Measurements from ENCODE around the gene GALNT17. TPM values are rescaled to one million over a fixed set of nuclear protein-coding genes. Genes with fewer than 3 reads are reported as not detected.

The GALNT17 gene
- total and polyA plus RNA-seq, 4 donors, result 1.3 to 22.4 (median 4.0) TPM

DNA sequence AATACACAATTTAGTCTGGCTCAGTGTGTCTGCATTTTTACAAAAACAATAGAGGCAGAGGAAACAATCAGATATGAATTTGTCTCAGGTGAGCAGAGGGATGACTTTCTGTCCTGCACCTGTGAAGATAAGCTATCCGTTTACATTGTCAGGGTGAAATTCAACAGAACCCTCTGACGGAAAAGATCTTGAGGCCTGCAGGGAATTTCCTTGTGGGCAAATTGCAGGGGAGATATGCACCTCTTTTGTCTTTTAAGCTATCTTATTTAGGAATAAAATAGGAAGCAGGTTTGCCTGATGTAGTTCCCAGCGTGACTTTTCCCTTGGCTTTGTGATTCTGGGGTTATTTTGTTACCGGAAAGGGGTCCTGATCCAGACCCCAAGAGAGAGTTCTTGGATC lies 325.1 kb downstream of the GALNT17 start:
- intact Hi-C loops (cut with DNase I), result no loop called here
- DNase-seq, result no peak

GRCh38 chr7:71457846-71458590 lies 326.1 kb downstream of the GALNT17 start:
- Histone ChIP-seq H3K36me3 (ENCODE audit: control insufficient read depth in 1 of 2, insufficient read depth in 2 of 2, low read length in 1 of 2) (no peaks in the 10 kb centered on the region), H3K9me3 (ENCODE audit: control insufficient read depth, low read length) (no peaks in the 10 kb centered on the region), H3K27ac (ENCODE audit: low read depth in 1 of 2, low read length in 2 of 2) (no peak overlapping the region), H3K4me1 (ENCODE audit: control insufficient read depth in 1 of 2, insufficient read depth in 2 of 2, low read length in 2 of 2) (no peaks in the 10 kb centered on the region), H3K4me3 (ENCODE audit: low read length in 2 of 2) (no peak overlapping the region), H3K27me3 (ENCODE audit: control insufficient read depth in 1 of 2, insufficient read depth in 2 of 2, low read length in 1 of 2) (no peaks in the 10 kb centered on the region)
- no peak for DNase-seq
- no peak for ATAC-seq (ENCODE audit: low FRiP score)
- WGBS, 2 donors, result 64 to 65% methylated on average over 9 of the region's 9 CpGs
- intact Hi-C loops (cut with DNase I), result no loop called here

More for the DNA sequence above, 325.1 kb downstream of the GALNT17 start:
- no peaks in the 10 kb centered on the region for H3K27me3 ChIP-seq (ENCODE audit: control insufficient read depth in 1 of 2, insufficient read depth in 2 of 2, low read length in 1 of 2)
- no peaks in the 10 kb centered on the region for H3K36me3 ChIP-seq (ENCODE audit: control insufficient read depth in 1 of 2, insufficient read depth in 2 of 2, low read length in 1 of 2)
- H3K4me1 ChIP-seq (ENCODE audit: control insufficient read depth in 1 of 2, insufficient read depth in 2 of 2, low read length in 2 of 2), result no peaks in the 10 kb centered on the region
- WGBS, 2 donors, result 84 to 89% methylated on average over 4 of the region's 4 CpGs
- no peak for ATAC-seq (ENCODE audit: low FRiP score)
- H3K9me3 ChIP-seq (ENCODE audit: control insufficient read depth, low read length), result no peaks in the 10 kb centered on the region
- no peak overlapping the region for H3K4me3 ChIP-seq (ENCODE audit: low read length in 2 of 2)
- no peak overlapping the region for H3K27ac ChIP-seq (ENCODE audit: low read depth in 1 of 2, low read length in 2 of 2)

DNA sequence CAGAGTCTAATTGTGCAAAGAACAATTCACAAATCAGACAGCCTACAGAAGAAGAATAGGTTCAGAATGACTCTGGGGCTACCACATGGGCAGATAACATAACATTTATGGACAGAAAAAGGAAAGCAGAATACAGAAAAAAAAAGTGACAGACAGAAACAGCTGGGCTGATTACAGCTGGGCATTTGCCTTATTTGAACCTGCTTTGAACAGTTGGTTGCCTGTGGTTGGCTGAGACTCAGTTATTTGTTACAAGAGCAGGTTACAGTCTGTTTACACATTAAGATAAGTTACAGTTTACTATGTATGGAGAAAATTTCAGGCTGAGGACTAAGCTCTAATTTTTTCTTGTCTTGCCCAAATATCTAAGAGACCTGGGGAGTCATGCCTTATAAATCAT lies 327.2 kb downstream of the GALNT17 start:
- ATAC-seq (ENCODE audit: low FRiP score) (no peak), DNase-seq (no peak)
- no peaks in the 10 kb centered on the region for H3K36me3 ChIP-seq (ENCODE audit: control insufficient read depth in 1 of 2, insufficient read depth in 2 of 2, low read length in 1 of 2)
- intact Hi-C loops (cut with DNase I), result no loop called here
- no peak overlapping the region for H3K4me3 ChIP-seq (ENCODE audit: low read length in 2 of 2)
- H3K27ac ChIP-seq (ENCODE audit: low read depth in 1 of 2, low read length in 2 of 2), result no peak overlapping the region
- H3K9me3 ChIP-seq (ENCODE audit: control insufficient read depth, low read length), result no peaks in the 10 kb centered on the region
- no peaks in the 10 kb centered on the region for H3K27me3 ChIP-seq (ENCODE audit: control insufficient read depth in 1 of 2, insufficient read depth in 2 of 2, low read length in 1 of 2)
- H3K4me1 ChIP-seq (ENCODE audit: control insufficient read depth in 1 of 2, insufficient read depth in 2 of 2, low read length in 2 of 2), result no peaks in the 10 kb centered on the region

GRCh38 chr7:71461572-71461971 lies 329.6 kb downstream of the GALNT17 start:
- no peak for DNase-seq
- H3K4me1 ChIP-seq (ENCODE audit: control insufficient read depth in 1 of 2, insufficient read depth in 2 of 2, low read length in 2 of 2), result no peaks in the 10 kb centered on the region

DNA sequence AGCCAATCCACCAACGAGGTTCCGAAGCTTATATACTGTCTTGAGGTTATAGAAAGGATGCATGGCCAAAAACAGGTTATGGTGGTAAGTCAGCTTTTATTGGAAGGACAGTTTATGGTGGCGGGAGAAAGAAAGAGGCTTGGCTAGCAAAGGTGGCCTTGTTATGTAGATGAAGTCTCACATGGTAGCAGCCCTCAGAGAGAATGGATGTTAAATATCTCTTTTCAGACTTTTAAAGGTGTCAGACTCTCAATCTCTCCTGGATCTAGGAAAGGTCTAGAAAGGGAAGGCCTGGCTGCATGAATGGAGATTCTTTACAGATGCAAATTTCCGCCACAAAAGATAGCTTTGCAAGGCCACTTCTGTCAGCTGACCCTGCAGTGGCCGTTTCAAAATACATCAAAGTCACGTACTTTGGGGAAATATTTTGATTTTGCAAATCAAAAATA lies 333.8 kb downstream of the GALNT17 start:
- Histone ChIP-seq H3K4me3 (ENCODE audit: low read length in 2 of 2) (no peak overlapping the region), H3K9me3 (ENCODE audit: control insufficient read depth, low read length) (no peaks in the 10 kb centered on the region), H3K27me3 (ENCODE audit: control insufficient read depth in 1 of 2, insufficient read depth in 2 of 2, low read length in 1 of 2) (no peaks in the 10 kb centered on the region), H3K27ac (ENCODE audit: low read depth in 1 of 2, low read length in 2 of 2) (no peak overlapping the region), H3K4me1 (ENCODE audit: control insufficient read depth in 1 of 2, insufficient read depth in 2 of 2, low read length in 2 of 2) (no peaks in the 10 kb centered on the region), H3K36me3 (ENCODE audit: control insufficient read depth in 1 of 2, insufficient read depth in 2 of 2, low read length in 1 of 2) (no peaks in the 10 kb centered on the region)
- DNase-seq (no peak), ATAC-seq (ENCODE audit: low FRiP score) (no peak)
- WGBS, 2 donors, result 67 to 83% methylated on average over 6 of the region's 6 CpGs
- intact Hi-C loops (cut with DNase I), result no loop called here

More at GRCh38 chr7:71461572-71461971, 329.6 kb downstream of the GALNT17 start:
- ATAC-seq (ENCODE audit: low FRiP score), result no peak
- no peak overlapping the region for H3K4me3 ChIP-seq (ENCODE audit: low read length in 2 of 2)
- no peaks in the 10 kb centered on the region for H3K36me3 ChIP-seq (ENCODE audit: control insufficient read depth in 1 of 2, insufficient read depth in 2 of 2, low read length in 1 of 2)
- no peaks in the 10 kb centered on the region for H3K27me3 ChIP-seq (ENCODE audit: control insufficient read depth in 1 of 2, insufficient read depth in 2 of 2, low read length in 1 of 2)
- 71 to 77% methylated on average over 9 of the region's 9 CpGs for WGBS, 2 donors
- no peak overlapping the region for H3K27ac ChIP-seq (ENCODE audit: low read depth in 1 of 2, low read length in 2 of 2)
- H3K9me3 ChIP-seq (ENCODE audit: control insufficient read depth, low read length), result no peaks in the 10 kb centered on the region
- intact Hi-C loops (cut with DNase I), result no loop called here

DNA sequence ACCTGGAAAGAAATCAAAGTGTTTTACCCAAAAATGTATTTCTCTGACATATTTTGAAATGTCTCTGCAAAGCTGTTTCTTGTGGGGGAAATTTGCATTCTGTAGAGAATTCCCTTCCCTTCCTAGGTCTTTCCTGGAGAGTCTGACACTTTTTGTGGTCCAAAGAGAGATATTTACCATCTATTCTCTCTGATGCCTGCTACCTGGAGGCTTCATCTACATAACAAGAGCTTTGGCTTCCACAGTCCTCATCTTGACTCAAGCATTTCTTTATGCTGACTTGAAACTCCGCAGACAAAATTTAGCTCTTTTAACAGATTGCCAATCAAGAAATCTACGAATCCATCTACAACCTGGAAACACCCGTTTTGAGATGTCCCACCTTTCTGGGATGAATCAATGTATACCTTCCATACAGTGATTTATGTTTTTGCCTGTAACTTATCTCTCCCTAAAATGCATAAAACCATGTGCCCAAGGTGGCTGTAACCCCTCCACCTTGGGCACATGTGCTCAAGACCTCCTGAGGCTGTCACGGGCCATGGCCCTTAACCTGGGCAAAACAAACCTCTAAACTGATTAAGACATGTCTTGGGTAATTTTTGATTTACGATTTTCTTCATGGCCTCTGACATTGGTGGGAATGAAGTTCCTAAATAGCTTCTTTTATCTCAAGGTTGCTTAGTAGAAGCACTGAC lies 334.7 kb downstream of the GALNT17 start:
- DNase-seq, result no peak
- H3K4me3 ChIP-seq (ENCODE audit: low read length in 2 of 2), result no peak overlapping the region
- intact Hi-C loops (cut with DNase I), result no loop called here
- 82 to 86% methylated on average over 5 of the region's 5 CpGs for WGBS, 2 donors
- no peaks in the 10 kb centered on the region for H3K9me3 ChIP-seq (ENCODE audit: control insufficient read depth, low read length)
- H3K27ac ChIP-seq (ENCODE audit: low read depth in 1 of 2, low read length in 2 of 2), result no peak overlapping the region
- H3K4me1 ChIP-seq (ENCODE audit: control insufficient read depth in 1 of 2, insufficient read depth in 2 of 2, low read length in 2 of 2), result no peaks in the 10 kb centered on the region
- no peak for ATAC-seq (ENCODE audit: low FRiP score)
- no peaks in the 10 kb centered on the region for H3K27me3 ChIP-seq (ENCODE audit: control insufficient read depth in 1 of 2, insufficient read depth in 2 of 2, low read length in 1 of 2)
- no peaks in the 10 kb centered on the region for H3K36me3 ChIP-seq (ENCODE audit: control insufficient read depth in 1 of 2, insufficient read depth in 2 of 2, low read length in 1 of 2)

DNA sequence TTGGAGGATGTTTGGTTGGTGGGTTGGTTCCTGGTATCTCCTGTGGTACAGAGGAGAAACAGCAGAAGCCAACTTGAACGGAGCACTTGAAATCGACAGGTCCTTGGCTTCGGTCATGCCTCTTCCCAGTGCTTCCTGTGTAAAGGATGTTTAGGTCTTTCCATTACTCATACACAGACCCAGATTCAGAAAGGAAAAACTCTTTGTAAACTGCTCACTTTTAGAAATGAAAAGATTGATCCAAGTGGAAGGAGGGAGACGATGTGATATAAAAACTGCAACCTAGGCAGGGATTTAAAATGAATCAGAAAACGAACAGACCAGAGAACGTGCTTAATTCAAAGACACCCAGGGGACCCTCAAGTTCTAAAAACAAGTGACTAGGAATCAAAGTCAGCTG lies 338.4 kb downstream of the GALNT17 start:
- no peak overlapping the region for H3K4me3 ChIP-seq (ENCODE audit: low read length in 2 of 2)
- 55 to 63% methylated on average over 6 of the region's 6 CpGs for WGBS, 2 donors
- DNase-seq (no peak), ATAC-seq (ENCODE audit: low FRiP score) (no peak)
- H3K27me3 ChIP-seq (ENCODE audit: control insufficient read depth in 1 of 2, insufficient read depth in 2 of 2, low read length in 1 of 2), result no peaks in the 10 kb centered on the region
- H3K9me3 ChIP-seq (ENCODE audit: control insufficient read depth, low read length), result peaks cover 4% of the 10 kb centered on the region
- intact Hi-C loops (cut with DNase I), result no loop called here
- H3K36me3 ChIP-seq (ENCODE audit: control insufficient read depth in 1 of 2, insufficient read depth in 2 of 2, low read length in 1 of 2), result no peaks in the 10 kb centered on the region
- H3K4me1 ChIP-seq (ENCODE audit: control insufficient read depth in 1 of 2, insufficient read depth in 2 of 2, low read length in 2 of 2), result no peaks in the 10 kb centered on the region
- no peak overlapping the region for H3K27ac ChIP-seq (ENCODE audit: low read depth in 1 of 2, low read length in 2 of 2)

GRCh38 chr7:71470830-71471229 lies 338.9 kb downstream of the GALNT17 start:
- 54 to 59% methylated on average over 1 of the region's 1 CpG for WGBS, 2 donors
- no peaks in the 10 kb centered on the region for H3K27me3 ChIP-seq (ENCODE audit: control insufficient read depth in 1 of 2, insufficient read depth in 2 of 2, low read length in 1 of 2)
- no peak overlapping the region for H3K4me3 ChIP-seq (ENCODE audit: low read length in 2 of 2)
- no peaks in the 10 kb centered on the region for H3K4me1 ChIP-seq (ENCODE audit: control insufficient read depth in 1 of 2, insufficient read depth in 2 of 2, low read length in 2 of 2)
- DNase-seq (no peak), ATAC-seq (ENCODE audit: low FRiP score) (no peak)
- H3K9me3 ChIP-seq (ENCODE audit: control insufficient read depth, low read length), result peaks cover 4% of the 10 kb centered on the region
- no peak overlapping the region for H3K27ac ChIP-seq (ENCODE audit: low read depth in 1 of 2, low read length in 2 of 2)
- H3K36me3 ChIP-seq (ENCODE audit: control insufficient read depth in 1 of 2, insufficient read depth in 2 of 2, low read length in 1 of 2), result no peaks in the 10 kb centered on the region
- intact Hi-C loops (cut with DNase I), result no loop called here

GRCh38 chr7:71472962-71473361 lies 341.0 kb downstream of the GALNT17 start:
- no peaks in the 10 kb centered on the region for H3K4me1 ChIP-seq (ENCODE audit: control insufficient read depth in 1 of 2, insufficient read depth in 2 of 2, low read length in 2 of 2)
- 93 to 98% methylated on average over 2 of the region's 2 CpGs for WGBS, 2 donors
- H3K9me3 ChIP-seq (ENCODE audit: control insufficient read depth, low read length), result peaks cover 4% of the 10 kb centered on the region
- no peak for ATAC-seq (ENCODE audit: low FRiP score)
- DNase-seq, result no peak
- no peak overlapping the region for H3K27ac ChIP-seq (ENCODE audit: low read depth in 1 of 2, low read length in 2 of 2)
- no peaks in the 10 kb centered on the region for H3K36me3 ChIP-seq (ENCODE audit: control insufficient read depth in 1 of 2, insufficient read depth in 2 of 2, low read length in 1 of 2)
- H3K27me3 ChIP-seq (ENCODE audit: control insufficient read depth in 1 of 2, insufficient read depth in 2 of 2, low read length in 1 of 2), result no peaks in the 10 kb centered on the region
- intact Hi-C loops (cut with DNase I), result no loop called here
- no peak overlapping the region for H3K4me3 ChIP-seq (ENCODE audit: low read length in 2 of 2)
